GM23338 (cell line): ENCODE data around the gene PHYHIPL. TPM values are rescaled to one million over a fixed set of nuclear protein-coding genes. Genes with fewer than 3 reads are reported as not detected.

Experiments
- ATAC-seq: fragments of 200-7000 bp; cut with Tn5 transposase; 3 replicates; pipeline ENCODE4 v1.9.1; 2020
- DNase-seq: peaks from one replicate; pipeline ENCODE4 v3.0.0-alpha.2; 2015; ENCODE audit warnings: low spot score
- H2AFZ ChIP-seq: fragments of 200-600 bp; sonication (generic); 2 replicates; pipeline ENCODE4 v1.8.0; 2016; ENCODE audit warnings: antibody characterized with exemption, mild to moderate bottlenecking, moderate library complexity
- H3F3A ChIP-seq: fragments of 200-600 bp; sonication (generic); replicated peaks from 2 replicates; pipeline ENCODE4 v1.8.0; 2017; ENCODE audit warnings: antibody characterized with exemption, mixed run types, low read depth
- H3K27ac ChIP-seq: fragments of 200-600 bp; sonication (generic); 2 replicates; pipeline ENCODE4 v1.6.1; 2016; ENCODE audit warnings: low read depth
- H3K27me3 ChIP-seq: fragments of 200-600 bp; sonication (generic); 2 replicates; pipeline ENCODE4 v1.8.0; 2016; ENCODE audit warnings: mild to moderate bottlenecking, mixed run types, moderate library complexity; ENCODE audit not compliant: insufficient read depth
- H3K36me3 ChIP-seq: fragments of 200-600 bp; sonication (generic); 2 replicates; pipeline ENCODE4 v1.8.0; 2016; ENCODE audit warnings: mild to moderate bottlenecking; ENCODE audit not compliant: insufficient read depth
- H3K4me1 ChIP-seq: fragments of 200-600 bp; sonication (generic); 2 replicates; pipeline ENCODE4 v1.8.0; 2016; ENCODE audit warnings: mild to moderate bottlenecking, moderate library complexity; ENCODE audit not compliant: insufficient read depth
- H3K4me2 ChIP-seq: fragments of 200-600 bp; sonication (generic); 2 replicates; pipeline ENCODE4 v1.7.1; 2017; ENCODE audit warnings: mixed run types
- H3K4me3 ChIP-seq: fragments of 200-600 bp; sonication (generic); 2 replicates; pipeline ENCODE4 v1.6.1; 2016; ENCODE audit warnings: mixed run types
- H3K79me2 ChIP-seq: fragments of 200-600 bp; sonication (generic); replicated peaks from 2 replicates; pipeline ENCODE4 v1.8.0; 2017; ENCODE audit warnings: mild to moderate bottlenecking; ENCODE audit not compliant: insufficient read depth
- H3K9me2 ChIP-seq: fragments of 200-600 bp; sonication (generic); 2 replicates; pipeline ENCODE4 v1.8.0; 2017; ENCODE audit not compliant: insufficient read depth
- H4K20me1 ChIP-seq: fragments of 200-600 bp; sonication (generic); replicated peaks from 2 replicates; pipeline ENCODE4 v1.8.0; 2017; ENCODE audit warnings: mild to moderate bottlenecking; ENCODE audit not compliant: insufficient read depth
- H3K27ac Mint-ChIP-seq: 2 replicates; pipeline ENCODE4 v1.8.0; 2020; ENCODE audit warnings: inconsistent platforms, mild to moderate bottlenecking, moderate library complexity, mixed read lengths
- H3K27me3 Mint-ChIP-seq: 3 replicates; pipeline ENCODE4 v1.8.0; 2022; ENCODE audit warnings: low read depth, mild to moderate bottlenecking, moderate library complexity, mixed read lengths, inconsistent platforms; ENCODE audit not compliant: insufficient read depth, poor library complexity
- H3K36me3 Mint-ChIP-seq: 3 replicates; pipeline ENCODE4 v1.8.0; 2021; ENCODE audit warnings: low read depth, mild to moderate bottlenecking, inconsistent platforms, moderate library complexity, mixed read lengths
- H3K4me1 Mint-ChIP-seq: 3 replicates; pipeline ENCODE4 v1.8.0; 2020; ENCODE audit warnings: mild to moderate bottlenecking, inconsistent platforms, mixed read lengths
- H3K4me3 Mint-ChIP-seq: 3 replicates; pipeline ENCODE4 v1.8.0; 2021; ENCODE audit warnings: moderate library complexity, mild to moderate bottlenecking, inconsistent platforms, mixed read lengths
- H3K9me3 Mint-ChIP-seq: 3 replicates; pipeline ENCODE4 v1.8.0; 2020; ENCODE audit warnings: moderate library complexity, mild to moderate bottlenecking, inconsistent platforms, mixed read lengths
- CREB1 ChIP-seq: fragments of 250-450 bp; sonication (Bioruptor Pico); IDR thresholded peaks from 2 replicates; pipeline ENCODE4 v1.5.0; 2020; ENCODE audit warnings: low read depth, mild to moderate bottlenecking, moderate library complexity
- JUNB ChIP-seq: IDR thresholded peaks from one replicate; pipeline ENCODE4 v1.6.1; 2016; ENCODE audit warnings: antibody characterized with exemption; ENCODE audit not compliant: unreplicated experiment
- NANOG ChIP-seq: IDR thresholded peaks from 2 replicates; pipeline ENCODE4 v1.6.1; 2016; ENCODE audit warnings: antibody characterized with exemption, borderline replicate concordance
- POLR2AphosphoS5 ChIP-seq: IDR thresholded peaks from 2 replicates; pipeline ENCODE4 v1.6.1; 2016; ENCODE audit warnings: antibody characterized with exemption, low read depth
- ZNF114 ChIP-seq: fragments of 250-450 bp; sonication (Bioruptor Pico); IDR thresholded peaks from 2 replicates; pipeline ENCODE4 v1.5.0; 2020; ENCODE audit warnings: mild to moderate bottlenecking, moderate library complexity
- ZNF331 ChIP-seq: fragments of 250-450 bp; sonication (Bioruptor Pico); IDR thresholded peaks from 2 replicates; pipeline ENCODE4 v1.5.0; 2020; ENCODE audit warnings: low read depth, mild to moderate bottlenecking, moderate library complexity
- polyA plus RNA-seq: library from polyadenylated mRNA; unstranded; fragments of >200 nt; fragmentation: Nextera tagmentation; extraction: Ambion mirVana; gene quantifications from 2 replicates; pipeline ENCODE4 v1.2.1, GENCODE V29; 2016
- total RNA-seq: library from RNA; depleted of rRNA; stranded (reverse); fragments of >200 nt; shearing (Covaris generic); gene quantifications from 2 replicates; pipeline ENCODE4 v1.2.3, GENCODE V29; 2014
- TF ChIP-seq, protein P1 (sequence below): IDR thresholded peaks from one replicate; pipeline ENCODE4 v1.6.1; 2018; ENCODE audit warnings: antibody characterized with exemption; ENCODE audit not compliant: unreplicated experiment
- TF ChIP-seq, protein P2 (sequence below): IDR thresholded peaks from 2 replicates; pipeline ENCODE4 v1.6.1; 2016; ENCODE audit warnings: antibody characterized with exemption
- TF ChIP-seq, protein P3 (sequence below), 2 experiments: fragments of 200-600 bp in 1 of 2; sonication (generic) in 1 of 2; conservative IDR thresholded peaks; 2 replicates each; pipeline versions ENCODE4 v1.5.1 to v1.6.1; 2016 to 2017; ENCODE audit warnings: antibody characterized with exemption in 2 of 2, low read depth in 2 of 2, mild to moderate bottlenecking in 2 of 2, moderate library complexity in 1 of 2
- TF ChIP-seq, protein P4 (sequence below): fragments of 250-450 bp; sonication (Bioruptor Pico); IDR thresholded peaks from 2 replicates; pipeline ENCODE4 v1.5.0; 2020; ENCODE audit warnings: mild to moderate bottlenecking, moderate library complexity

The PHYHIPL gene
- total and polyA plus RNA-seq, 2 experiments from 2014 or later, result 0.24 to 0.27 TPM

DNA sequence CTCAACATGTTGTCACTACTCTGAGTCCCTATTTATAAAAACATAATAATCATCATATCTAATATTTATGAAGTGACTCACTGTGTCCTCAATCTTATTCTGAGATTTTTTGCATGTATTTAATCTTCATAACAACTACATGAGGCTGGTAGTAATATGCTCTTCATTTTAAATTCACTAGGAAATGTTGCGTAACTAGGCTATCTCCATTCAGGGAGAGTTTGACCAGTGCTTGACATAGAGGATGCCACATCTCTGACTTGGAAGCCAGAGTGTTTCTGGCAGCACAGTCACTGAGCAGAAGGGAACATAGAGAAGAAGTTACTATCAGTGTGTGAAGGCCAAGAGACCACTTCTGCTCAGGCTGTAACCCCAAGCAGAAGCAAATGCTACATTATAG, 97.0 kb downstream of the PHYHIPL start:
- Histone ChIP-seq H3K4me2 (no peak overlapping the region), H4K20me1 (no peaks in the 10 kb centered on the region), H3K36me3 (no peaks in the 10 kb centered on the region), H2AFZ (no peak overlapping the region), H3K4me1 (no peaks in the 10 kb centered on the region), H3K27ac (no peak overlapping the region), H3K4me3 (no peak overlapping the region), H3K9me2 (0 out of 2 replicates have a peak, but pooled peaks cover 4% of the 10 kb centered on the region), H3K79me2 (no peaks in the 10 kb centered on the region), H3K27me3 (no peaks in the 10 kb centered on the region), H3F3A (no peaks in the 10 kb centered on the region)
- Mint-ChIP-seq H3K27me3 (peaks cover 2% of the 10 kb centered on the region), H3K4me1 (no peaks in the 10 kb centered on the region), H3K36me3 (no peaks in the 10 kb centered on the region), H3K27ac (no peak overlapping the region), H3K9me3 (no peaks in the 10 kb centered on the region), H3K4me3 (no peak overlapping the region)
- TF ChIP-seq, protein P1, sequence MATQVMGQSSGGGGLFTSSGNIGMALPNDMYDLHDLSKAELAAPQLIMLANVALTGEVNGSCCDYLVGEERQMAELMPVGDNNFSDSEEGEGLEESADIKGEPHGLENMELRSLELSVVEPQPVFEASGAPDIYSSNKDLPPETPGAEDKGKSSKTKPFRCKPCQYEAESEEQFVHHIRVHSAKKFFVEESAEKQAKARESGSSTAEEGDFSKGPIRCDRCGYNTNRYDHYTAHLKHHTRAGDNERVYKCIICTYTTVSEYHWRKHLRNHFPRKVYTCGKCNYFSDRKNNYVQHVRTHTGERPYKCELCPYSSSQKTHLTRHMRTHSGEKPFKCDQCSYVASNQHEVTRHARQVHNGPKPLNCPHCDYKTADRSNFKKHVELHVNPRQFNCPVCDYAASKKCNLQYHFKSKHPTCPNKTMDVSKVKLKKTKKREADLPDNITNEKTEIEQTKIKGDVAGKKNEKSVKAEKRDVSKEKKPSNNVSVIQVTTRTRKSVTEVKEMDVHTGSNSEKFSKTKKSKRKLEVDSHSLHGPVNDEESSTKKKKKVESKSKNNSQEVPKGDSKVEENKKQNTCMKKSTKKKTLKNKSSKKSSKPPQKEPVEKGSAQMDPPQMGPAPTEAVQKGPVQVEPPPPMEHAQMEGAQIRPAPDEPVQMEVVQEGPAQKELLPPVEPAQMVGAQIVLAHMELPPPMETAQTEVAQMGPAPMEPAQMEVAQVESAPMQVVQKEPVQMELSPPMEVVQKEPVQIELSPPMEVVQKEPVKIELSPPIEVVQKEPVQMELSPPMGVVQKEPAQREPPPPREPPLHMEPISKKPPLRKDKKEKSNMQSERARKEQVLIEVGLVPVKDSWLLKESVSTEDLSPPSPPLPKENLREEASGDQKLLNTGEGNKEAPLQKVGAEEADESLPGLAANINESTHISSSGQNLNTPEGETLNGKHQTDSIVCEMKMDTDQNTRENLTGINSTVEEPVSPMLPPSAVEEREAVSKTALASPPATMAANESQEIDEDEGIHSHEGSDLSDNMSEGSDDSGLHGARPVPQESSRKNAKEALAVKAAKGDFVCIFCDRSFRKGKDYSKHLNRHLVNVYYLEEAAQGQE, result no peak
- TF ChIP-seq ZNF114 (CRISPR knock-in tag) (no peak), NANOG (no peak), POLR2AphosphoS5 (no peak), CREB1 (CRISPR knock-in tag) (no peak), ZNF331 (CRISPR knock-in tag) (no peak), JUNB (no peak)
- TF ChIP-seq, protein P2, sequence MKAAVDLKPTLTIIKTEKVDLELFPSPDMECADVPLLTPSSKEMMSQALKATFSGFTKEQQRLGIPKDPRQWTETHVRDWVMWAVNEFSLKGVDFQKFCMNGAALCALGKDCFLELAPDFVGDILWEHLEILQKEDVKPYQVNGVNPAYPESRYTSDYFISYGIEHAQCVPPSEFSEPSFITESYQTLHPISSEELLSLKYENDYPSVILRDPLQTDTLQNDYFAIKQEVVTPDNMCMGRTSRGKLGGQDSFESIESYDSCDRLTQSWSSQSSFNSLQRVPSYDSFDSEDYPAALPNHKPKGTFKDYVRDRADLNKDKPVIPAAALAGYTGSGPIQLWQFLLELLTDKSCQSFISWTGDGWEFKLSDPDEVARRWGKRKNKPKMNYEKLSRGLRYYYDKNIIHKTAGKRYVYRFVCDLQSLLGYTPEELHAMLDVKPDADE, result no peak
- TF ChIP-seq, protein P3, sequence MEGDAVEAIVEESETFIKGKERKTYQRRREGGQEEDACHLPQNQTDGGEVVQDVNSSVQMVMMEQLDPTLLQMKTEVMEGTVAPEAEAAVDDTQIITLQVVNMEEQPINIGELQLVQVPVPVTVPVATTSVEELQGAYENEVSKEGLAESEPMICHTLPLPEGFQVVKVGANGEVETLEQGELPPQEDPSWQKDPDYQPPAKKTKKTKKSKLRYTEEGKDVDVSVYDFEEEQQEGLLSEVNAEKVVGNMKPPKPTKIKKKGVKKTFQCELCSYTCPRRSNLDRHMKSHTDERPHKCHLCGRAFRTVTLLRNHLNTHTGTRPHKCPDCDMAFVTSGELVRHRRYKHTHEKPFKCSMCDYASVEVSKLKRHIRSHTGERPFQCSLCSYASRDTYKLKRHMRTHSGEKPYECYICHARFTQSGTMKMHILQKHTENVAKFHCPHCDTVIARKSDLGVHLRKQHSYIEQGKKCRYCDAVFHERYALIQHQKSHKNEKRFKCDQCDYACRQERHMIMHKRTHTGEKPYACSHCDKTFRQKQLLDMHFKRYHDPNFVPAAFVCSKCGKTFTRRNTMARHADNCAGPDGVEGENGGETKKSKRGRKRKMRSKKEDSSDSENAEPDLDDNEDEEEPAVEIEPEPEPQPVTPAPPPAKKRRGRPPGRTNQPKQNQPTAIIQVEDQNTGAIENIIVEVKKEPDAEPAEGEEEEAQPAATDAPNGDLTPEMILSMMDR (conservative IDR thresholded peaks at IDR 0.05; ENCODE audit: low read depth in 2 of 2), result no peak
- TF ChIP-seq, protein P4, sequence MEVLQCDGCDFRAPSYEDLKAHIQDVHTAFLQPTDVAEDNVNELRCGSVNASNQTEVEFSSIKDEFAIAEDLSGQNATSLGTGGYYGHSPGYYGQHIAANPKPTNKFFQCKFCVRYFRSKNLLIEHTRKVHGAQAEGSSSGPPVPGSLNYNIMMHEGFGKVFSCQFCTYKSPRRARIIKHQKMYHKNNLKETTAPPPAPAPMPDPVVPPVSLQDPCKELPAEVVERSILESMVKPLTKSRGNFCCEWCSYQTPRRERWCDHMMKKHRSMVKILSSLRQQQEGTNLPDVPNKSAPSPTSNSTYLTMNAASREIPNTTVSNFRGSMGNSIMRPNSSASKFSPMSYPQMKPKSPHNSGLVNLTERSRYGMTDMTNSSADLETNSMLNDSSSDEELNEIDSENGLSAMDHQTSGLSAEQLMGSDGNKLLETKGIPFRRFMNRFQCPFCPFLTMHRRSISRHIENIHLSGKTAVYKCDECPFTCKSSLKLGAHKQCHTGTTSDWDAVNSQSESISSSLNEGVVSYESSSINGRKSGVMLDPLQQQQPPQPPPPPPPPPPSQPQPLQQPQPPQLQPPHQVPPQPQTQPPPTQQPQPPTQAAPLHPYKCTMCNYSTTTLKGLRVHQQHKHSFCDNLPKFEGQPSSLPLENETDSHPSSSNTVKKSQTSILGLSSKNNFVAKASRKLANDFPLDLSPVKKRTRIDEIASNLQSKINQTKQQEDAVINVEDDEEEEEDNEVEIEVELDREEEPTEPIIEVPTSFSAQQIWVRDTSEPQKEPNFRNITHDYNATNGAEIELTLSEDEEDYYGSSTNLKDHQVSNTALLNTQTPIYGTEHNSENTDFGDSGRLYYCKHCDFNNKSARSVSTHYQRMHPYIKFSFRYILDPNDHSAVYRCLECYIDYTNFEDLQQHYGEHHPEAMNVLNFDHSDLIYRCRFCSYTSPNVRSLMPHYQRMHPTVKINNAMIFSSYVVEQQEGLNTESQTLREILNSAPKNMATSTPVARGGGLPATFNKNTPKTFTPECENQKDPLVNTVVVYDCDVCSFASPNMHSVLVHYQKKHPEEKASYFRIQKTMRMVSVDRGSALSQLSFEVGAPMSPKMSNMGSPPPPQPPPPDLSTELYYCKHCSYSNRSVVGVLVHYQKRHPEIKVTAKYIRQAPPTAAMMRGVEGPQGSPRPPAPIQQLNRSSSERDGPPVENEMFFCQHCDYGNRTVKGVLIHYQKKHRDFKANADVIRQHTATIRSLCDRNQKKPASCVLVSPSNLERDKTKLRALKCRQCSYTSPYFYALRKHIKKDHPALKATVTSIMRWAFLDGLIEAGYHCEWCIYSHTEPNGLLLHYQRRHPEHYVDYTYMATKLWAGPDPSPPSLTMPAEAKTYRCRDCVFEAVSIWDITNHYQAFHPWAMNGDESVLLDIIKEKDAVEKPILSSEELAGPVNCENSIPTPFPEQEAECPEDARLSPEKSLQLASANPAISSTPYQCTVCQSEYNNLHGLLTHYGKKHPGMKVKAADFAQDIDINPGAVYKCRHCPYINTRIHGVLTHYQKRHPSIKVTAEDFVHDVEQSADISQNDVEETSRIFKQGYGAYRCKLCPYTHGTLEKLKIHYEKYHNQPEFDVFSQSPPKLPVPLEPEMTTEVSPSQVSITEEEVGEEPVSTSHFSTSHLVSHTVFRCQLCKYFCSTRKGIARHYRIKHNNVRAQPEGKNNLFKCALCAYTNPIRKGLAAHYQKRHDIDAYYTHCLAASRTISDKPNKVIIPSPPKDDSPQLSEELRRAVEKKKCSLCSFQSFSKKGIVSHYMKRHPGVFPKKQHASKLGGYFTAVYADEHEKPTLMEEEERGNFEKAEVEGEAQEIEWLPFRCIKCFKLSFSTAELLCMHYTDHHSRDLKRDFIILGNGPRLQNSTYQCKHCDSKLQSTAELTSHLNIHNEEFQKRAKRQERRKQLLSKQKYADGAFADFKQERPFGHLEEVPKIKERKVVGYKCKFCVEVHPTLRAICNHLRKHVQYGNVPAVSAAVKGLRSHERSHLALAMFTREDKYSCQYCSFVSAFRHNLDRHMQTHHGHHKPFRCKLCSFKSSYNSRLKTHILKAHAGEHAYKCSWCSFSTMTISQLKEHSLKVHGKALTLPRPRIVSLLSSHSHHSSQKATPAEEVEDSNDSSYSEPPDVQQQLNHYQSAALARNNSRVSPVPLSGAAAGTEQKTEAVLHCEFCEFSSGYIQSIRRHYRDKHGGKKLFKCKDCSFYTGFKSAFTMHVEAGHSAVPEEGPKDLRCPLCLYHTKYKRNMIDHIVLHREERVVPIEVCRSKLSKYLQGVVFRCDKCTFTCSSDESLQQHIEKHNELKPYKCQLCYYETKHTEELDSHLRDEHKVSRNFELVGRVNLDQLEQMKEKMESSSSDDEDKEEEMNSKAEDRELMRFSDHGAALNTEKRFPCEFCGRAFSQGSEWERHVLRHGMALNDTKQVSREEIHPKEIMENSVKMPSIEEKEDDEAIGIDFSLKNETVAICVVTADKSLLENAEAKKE (CRISPR knock-in tag), result no peak
- ATAC-seq (no peak), DNase-seq (no peak)
